ENCODE results near the gene EPHX1. TPM values are rescaled to one million over a fixed set of nuclear protein-coding genes. Genes with fewer than 3 reads are reported as not detected.
"Not testable (repeated sequence)": the region's sequence is repeated elsewhere in the genome, so short reads cannot be mapped to it uniquely, and the experiment has no call there.

EPHX1 gene
- total RNA-seq, 1 donor from 2014 or later: 15.8 TPM

DNA sequence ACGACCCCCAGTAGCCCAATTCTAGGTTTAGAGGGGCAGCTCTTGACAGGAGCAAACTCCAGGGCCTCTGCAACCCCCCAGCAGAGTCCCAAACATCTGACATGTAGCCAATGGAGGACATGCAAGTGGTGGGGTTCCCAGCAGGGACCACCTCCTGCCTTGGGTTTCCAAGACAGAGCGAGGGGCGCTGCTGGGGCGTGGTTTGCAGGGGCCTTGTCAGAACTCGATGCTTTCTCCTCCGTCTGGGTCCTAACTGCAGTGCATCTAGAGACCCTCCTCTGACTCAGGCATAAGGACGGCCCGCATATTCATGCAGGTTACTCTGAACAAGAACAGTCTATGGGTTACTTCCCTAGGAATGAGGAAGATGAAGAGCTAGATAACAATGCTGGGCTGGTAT is 17.2 kb downstream of the EPHX1 start:
- peaks cover 10% of the 10 kb centered on the region for H3K4me1 Mint-ChIP-seq

DNA sequence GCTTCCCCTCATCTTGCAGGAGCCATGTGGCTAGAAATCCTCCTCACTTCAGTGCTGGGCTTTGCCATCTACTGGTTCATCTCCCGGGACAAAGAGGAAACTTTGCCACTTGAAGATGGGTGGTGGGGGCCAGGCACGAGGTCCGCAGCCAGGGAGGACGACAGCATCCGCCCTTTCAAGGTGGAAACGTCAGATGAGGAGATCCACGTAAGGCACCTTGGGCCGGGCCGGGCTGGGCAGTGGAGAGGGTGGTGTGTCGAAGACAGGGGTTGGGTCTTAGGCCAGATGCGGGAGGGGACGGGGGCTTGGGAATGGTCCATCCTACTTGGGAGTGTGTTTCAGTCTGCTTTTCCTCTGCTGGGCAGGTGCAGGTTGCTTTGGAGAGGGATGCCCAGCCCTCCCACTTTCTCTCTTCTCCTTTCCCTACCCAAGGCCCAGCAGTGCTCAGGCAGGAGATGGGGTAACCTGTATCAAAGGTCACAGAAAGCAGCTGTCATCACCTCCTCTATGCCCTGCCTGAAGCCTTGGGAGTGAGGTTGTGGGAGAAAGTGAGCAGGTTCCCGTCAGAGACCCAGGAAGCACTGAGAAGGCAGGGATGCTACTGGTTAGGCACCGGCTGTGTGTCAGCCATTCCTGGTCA is 18.9 kb downstream of the EPHX1 start:
- H3K27me3 Mint-ChIP-seq (ENCODE audit: low read depth): no peaks in the 10 kb centered on the region

More for the DNA sequence above, 17.2 kb downstream of the EPHX1 start:
- TF ChIP-seq, protein P1, sequence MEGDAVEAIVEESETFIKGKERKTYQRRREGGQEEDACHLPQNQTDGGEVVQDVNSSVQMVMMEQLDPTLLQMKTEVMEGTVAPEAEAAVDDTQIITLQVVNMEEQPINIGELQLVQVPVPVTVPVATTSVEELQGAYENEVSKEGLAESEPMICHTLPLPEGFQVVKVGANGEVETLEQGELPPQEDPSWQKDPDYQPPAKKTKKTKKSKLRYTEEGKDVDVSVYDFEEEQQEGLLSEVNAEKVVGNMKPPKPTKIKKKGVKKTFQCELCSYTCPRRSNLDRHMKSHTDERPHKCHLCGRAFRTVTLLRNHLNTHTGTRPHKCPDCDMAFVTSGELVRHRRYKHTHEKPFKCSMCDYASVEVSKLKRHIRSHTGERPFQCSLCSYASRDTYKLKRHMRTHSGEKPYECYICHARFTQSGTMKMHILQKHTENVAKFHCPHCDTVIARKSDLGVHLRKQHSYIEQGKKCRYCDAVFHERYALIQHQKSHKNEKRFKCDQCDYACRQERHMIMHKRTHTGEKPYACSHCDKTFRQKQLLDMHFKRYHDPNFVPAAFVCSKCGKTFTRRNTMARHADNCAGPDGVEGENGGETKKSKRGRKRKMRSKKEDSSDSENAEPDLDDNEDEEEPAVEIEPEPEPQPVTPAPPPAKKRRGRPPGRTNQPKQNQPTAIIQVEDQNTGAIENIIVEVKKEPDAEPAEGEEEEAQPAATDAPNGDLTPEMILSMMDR (conservative IDR thresholded peaks at IDR 0.05): no peak
- no peaks in the 10 kb centered on the region for H3K9me3 Mint-ChIP-seq
- no peaks in the 10 kb centered on the region for H3K36me3 Mint-ChIP-seq (ENCODE audit: low read depth)
- DNase-seq (ENCODE audit: low read depth, low spot score): no peak
- H3K4me3 Mint-ChIP-seq: no peak overlapping the region
- H3K27ac Mint-ChIP-seq (ENCODE audit: unreplicated experiment): no peak overlapping the region
- no peaks in the 10 kb centered on the region for H3K27me3 Mint-ChIP-seq (ENCODE audit: low read depth)

DNA sequence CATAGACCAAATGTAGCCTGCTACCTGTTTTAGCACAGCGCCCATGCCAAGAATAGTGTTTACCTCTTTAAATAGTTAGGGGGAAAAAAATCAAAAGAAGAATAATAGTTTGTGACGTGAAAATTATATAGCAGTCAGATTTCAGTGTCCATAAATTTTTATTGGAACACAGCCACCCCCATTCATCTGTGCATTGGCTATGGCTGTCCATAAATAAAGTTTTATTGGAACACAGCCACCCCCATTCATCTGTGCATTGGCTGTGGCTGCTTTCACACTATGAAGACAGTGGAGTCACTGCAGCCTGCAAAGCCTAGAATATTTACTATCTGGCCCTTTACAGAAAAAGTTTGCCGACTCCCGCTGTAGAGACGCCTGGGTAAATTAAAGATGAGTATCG is 20.9 kb downstream of the EPHX1 start:
- Mint-ChIP-seq H3K4me1 (no peaks in the 10 kb centered on the region), H3K27me3 (ENCODE audit: low read depth) (no peaks in the 10 kb centered on the region), H3K27ac (ENCODE audit: unreplicated experiment) (no peak overlapping the region), H3K9me3 (no peaks in the 10 kb centered on the region), H3K36me3 (ENCODE audit: low read depth) (no peaks in the 10 kb centered on the region), H3K4me3 (no peak overlapping the region)
- TF ChIP-seq, protein P1 (conservative IDR thresholded peaks at IDR 0.05): no peak
- DNase-seq (ENCODE audit: low read depth, low spot score): no peak

More for the DNA sequence above, 18.9 kb downstream of the EPHX1 start:
- DNase-seq (ENCODE audit: low read depth, low spot score): no peak
- H3K4me3 Mint-ChIP-seq: no peak overlapping the region
- no peaks in the 10 kb centered on the region for H3K36me3 Mint-ChIP-seq (ENCODE audit: low read depth)
- H3K4me1 Mint-ChIP-seq: peaks cover 10% of the 10 kb centered on the region
- no peaks in the 10 kb centered on the region for H3K9me3 Mint-ChIP-seq
- H3K27ac Mint-ChIP-seq (ENCODE audit: unreplicated experiment): no peak overlapping the region
- TF ChIP-seq, protein P1 (conservative IDR thresholded peaks at IDR 0.05): no peak

DNA sequence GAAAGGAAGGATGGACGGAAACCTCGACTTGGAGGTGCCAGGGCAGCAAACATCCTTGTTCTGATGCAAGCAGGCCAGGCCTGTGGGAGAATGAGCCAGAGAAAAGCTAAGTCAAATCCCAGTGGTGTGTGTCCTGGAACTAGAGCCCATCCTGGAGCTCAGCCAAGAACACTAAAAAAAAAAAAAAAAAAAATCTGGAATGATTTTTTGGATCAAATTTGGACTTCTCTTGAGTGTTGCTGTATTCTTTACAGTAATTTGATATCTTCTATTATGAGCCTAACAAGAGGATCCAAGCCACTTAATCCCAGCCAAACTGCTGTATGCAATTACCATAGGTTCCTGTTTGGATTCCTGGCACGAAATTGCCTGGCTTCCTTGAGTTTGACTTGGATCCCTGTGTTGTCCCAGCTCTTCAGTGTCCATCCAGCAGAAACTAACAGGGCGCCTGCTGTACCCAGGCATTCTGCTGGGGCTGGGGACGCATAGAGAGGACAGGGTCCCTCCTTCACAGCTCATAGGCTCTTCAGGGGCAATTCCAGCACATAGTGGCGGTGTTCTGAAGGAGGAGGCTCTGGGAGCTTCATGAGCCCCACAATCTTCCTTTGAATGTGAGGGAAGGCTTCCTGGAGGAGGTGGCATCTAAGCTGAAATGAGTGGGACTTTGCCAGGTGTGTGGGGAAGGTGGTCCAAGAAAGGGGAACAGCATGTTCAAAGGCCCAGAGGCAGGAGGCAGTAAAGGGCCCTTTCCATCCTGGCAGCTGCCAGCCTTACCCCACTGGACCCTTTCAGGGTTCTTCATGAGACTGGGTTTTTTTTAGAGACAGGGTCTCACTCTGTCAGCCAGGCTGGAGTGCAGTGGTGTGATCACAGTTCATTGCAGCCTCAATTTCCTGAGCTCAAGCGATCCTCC is 24.7 kb downstream of the EPHX1 start:
- Mint-ChIP-seq H3K4me1 (no peaks in the 10 kb centered on the region), H3K4me3 (no peak overlapping the region), H3K36me3 (ENCODE audit: low read depth) (no peaks in the 10 kb centered on the region), H3K27ac (ENCODE audit: unreplicated experiment) (no peak overlapping the region), H3K9me3 (no peaks in the 10 kb centered on the region), H3K27me3 (ENCODE audit: low read depth) (no peaks in the 10 kb centered on the region)
- TF ChIP-seq, protein P1 (conservative IDR thresholded peaks at IDR 0.05): no peak
- DNase-seq (ENCODE audit: low read depth, low spot score): no peak

DNA sequence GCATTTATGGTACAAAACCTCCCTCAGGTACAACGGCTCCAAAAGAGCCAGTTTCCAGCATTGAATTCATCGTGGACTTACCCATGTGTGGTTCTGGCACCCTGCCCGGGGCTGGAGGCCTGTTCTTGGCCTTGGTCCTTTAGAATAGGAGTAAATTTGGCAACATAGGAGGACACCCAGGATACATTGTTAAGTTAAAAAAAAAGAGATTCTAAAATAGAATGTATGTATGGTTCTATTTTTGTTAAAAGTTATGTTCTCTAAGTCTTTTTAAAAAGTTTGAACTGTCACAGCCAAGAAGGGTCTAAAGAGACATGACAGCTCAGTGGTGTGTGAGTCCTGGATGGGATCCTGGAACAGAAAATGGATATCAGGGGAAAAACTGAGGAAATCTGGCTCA is 25.9 kb downstream of the EPHX1 start:
- H3K27me3 Mint-ChIP-seq (ENCODE audit: low read depth): no peaks in the 10 kb centered on the region
- no peaks in the 10 kb centered on the region for H3K9me3 Mint-ChIP-seq
- no peaks in the 10 kb centered on the region for H3K36me3 Mint-ChIP-seq (ENCODE audit: low read depth)
- no peaks in the 10 kb centered on the region for H3K4me1 Mint-ChIP-seq
- H3K4me3 Mint-ChIP-seq: no peak overlapping the region
- H3K27ac Mint-ChIP-seq (ENCODE audit: unreplicated experiment): no peak overlapping the region
- no peak for DNase-seq (ENCODE audit: low read depth, low spot score)
- TF ChIP-seq, protein P1 (conservative IDR thresholded peaks at IDR 0.05): no peak

DNA sequence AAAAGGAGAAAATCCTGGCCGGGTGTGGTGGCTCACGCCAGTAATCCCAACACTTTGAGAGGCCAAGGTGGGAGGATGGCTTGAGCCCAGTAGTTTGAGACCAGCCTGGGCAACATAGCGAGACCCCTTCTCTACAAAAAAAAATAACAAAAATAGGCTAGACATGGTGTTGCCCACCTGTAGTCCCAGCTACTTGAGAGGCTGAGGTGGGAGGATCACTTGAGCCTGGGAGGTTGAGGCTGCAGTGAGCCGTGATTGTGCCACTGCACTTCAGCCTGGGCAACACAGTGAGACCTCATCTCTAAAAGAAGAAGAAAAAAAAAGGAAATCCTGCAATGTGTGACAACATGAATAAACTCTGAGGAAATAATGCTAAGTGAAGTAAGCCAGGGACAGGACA is 26.4 kb downstream of the EPHX1 start:
- H3K36me3 Mint-ChIP-seq (ENCODE audit: low read depth); DNase-seq (ENCODE audit: low read depth, low spot score); H3K27ac Mint-ChIP-seq (ENCODE audit: unreplicated experiment); H3K9me3 Mint-ChIP-seq; H3K27me3 Mint-ChIP-seq (ENCODE audit: low read depth); H3K4me3 Mint-ChIP-seq; H3K4me1 Mint-ChIP-seq: not testable (repeated sequence)

Data from neural crest cell (in vitro differentiated cells).